ENCODE results near the gene TMEM144.

TMEM144 gene

DNA sequence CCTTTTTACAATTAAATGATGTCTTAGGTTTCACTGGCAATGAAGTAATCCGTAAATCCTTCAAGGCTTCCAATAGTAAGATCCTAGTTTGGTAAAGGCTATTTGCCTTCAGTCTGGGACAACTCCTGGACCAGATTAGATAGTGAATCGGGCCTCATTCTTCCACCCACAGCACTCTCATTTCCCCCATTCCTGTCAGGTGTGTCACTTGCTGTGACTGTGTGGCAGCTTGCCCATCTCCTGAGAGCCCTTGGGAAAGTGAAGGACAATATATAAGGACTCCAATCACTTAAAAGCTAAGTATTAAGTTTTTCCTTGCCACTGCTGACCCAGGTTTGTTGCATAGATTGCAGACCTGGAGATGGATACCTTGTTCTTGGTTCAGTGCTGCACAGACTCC is 34.2 kb upstream of the TMEM144 start:
- H3K36me3 ChIP-seq (ENCODE audit: insufficient read depth, low read length): no peaks in the 10 kb centered on the region
- H3K9me3 ChIP-seq (ENCODE audit: control insufficient read depth, insufficient read depth, low read length): no peaks in the 10 kb centered on the region
- H3K9ac ChIP-seq (ENCODE audit: low read depth, low read length): no peak overlapping the region
- H3K4me1 ChIP-seq (ENCODE audit: insufficient read depth, low read length): peaks cover 7% of the 10 kb centered on the region

DNA sequence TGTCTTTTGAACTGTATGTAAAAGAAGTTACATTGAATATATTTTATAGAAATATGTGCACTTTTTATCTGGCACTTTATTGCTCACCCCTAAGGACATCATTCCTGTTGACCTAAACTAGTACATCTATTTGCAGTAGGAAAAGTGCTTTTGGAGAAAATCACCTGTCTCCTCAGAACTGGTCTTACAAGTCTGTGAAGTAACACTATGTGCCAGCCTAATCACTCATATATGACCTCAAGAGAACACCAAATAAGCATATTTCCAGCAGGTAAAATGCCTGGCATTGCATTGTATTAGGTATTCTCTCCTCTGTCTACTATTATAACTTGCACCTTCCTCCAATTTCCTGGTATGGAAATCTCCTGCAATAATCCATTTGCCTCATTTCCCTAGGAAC is 33.5 kb upstream of the TMEM144 start:
- Histone ChIP-seq H3K9ac (ENCODE audit: low read depth, low read length) (no peak overlapping the region), H3K9me3 (ENCODE audit: control insufficient read depth, insufficient read depth, low read length) (no peaks in the 10 kb centered on the region), H3K4me1 (ENCODE audit: insufficient read depth, low read length) (peaks cover 7% of the 10 kb centered on the region), H3K36me3 (ENCODE audit: insufficient read depth, low read length) (no peaks in the 10 kb centered on the region)

DNA sequence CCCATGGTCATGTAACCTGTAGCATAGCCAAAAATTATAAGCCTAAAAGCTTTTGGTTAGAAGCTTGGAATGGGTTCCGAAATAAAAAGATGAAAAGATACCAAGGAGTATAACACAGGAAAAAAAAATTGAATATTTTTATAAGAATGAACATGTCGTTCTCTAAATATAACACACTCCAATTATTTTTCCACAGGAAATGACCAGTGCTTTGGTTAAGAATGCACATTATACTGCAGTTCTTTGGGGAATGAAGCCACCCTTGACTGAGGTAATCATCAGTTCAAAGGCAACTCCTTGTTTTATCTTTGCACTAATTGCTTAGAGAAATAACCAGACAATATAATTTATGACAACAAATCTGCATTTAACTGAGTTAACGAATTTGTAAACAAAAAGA is 30.8 kb upstream of the TMEM144 start:
- Histone ChIP-seq H3K9me3 (ENCODE audit: control insufficient read depth, insufficient read depth, low read length) (no peaks in the 10 kb centered on the region), H3K4me1 (ENCODE audit: insufficient read depth, low read length) (peaks cover 4% of the 10 kb centered on the region; the same call in 1 of the 2 replicates), H3K36me3 (ENCODE audit: insufficient read depth, low read length) (no peaks in the 10 kb centered on the region), H3K9ac (ENCODE audit: low read depth, low read length) (no peak overlapping the region)

DNA sequence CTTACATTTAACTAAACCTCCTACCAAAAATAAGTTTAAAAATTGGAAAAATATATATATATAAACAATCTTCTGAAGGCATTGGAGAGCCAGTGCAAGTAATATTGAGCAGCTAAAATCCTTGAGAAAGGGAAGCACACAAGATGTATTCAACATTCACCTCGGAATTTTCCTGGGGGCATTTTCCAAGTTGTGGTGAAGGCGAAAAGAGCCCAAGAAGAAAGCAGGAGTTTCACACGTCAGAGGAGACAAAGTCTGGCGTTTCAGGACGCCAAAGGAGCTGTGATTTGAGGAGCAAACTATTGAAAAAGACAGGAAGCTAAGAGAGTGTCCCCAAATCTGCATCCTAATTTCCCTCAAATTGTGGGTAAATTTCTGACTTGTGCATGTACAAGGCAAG is 28.4 kb upstream of the TMEM144 start:
- H3K4me1 ChIP-seq (ENCODE audit: insufficient read depth, low read length): no peaks in the 10 kb centered on the region
- no peaks in the 10 kb centered on the region for H3K36me3 ChIP-seq (ENCODE audit: insufficient read depth, low read length)
- H3K9me3 ChIP-seq (ENCODE audit: control insufficient read depth, insufficient read depth, low read length): no peaks in the 10 kb centered on the region
- no peak overlapping the region for H3K9ac ChIP-seq (ENCODE audit: low read depth, low read length)

DNA sequence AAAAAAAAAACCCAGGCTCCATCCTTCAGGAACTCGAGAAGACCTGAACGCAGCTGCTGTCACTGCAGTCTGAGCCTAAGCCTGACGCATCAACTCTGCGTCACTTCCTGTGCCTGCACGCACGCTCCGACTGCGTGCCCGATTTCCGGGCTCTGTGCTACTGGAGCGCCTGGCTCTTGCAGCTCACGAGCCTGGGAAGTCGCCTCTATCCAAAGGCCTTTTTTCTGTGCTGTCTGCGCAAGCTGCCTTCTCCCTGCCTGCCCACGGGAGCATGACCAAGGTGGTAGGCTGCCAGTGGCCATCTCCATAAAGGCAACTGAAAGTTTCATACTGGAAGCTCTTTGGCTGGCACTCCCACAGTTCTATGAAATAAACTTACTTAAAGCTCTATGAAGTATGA is 27.6 kb upstream of the TMEM144 start:
- Histone ChIP-seq H3K36me3 (ENCODE audit: insufficient read depth, low read length) (no peaks in the 10 kb centered on the region), H3K4me1 (ENCODE audit: insufficient read depth, low read length) (no peaks in the 10 kb centered on the region), H3K9ac (ENCODE audit: low read depth, low read length) (no peak overlapping the region), H3K9me3 (ENCODE audit: control insufficient read depth, insufficient read depth, low read length) (no peaks in the 10 kb centered on the region)

DNA sequence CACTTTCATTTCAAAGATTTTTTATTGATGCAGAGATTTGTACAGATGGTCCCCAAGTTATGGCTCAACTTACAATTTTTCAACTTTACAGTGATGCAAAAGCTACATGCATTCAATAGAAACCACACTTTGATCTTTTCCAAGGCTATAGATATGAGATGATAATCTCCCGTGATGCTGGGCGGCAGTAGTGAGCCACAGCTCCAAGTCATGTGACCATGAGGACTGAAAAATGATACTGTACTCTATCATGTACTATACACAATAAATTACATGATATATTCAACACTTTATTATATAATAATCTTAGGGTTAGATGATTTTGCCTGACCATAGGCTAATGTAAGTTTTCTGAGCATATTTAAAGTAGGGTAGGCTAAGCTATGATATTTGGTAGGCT is 23.5 kb upstream of the TMEM144 start:
- H3K9me3 ChIP-seq (ENCODE audit: control insufficient read depth, insufficient read depth, low read length): no peaks in the 10 kb centered on the region
- no peaks in the 10 kb centered on the region for H3K4me1 ChIP-seq (ENCODE audit: insufficient read depth, low read length)
- H3K9ac ChIP-seq (ENCODE audit: low read depth, low read length): no peak overlapping the region
- no peaks in the 10 kb centered on the region for H3K36me3 ChIP-seq (ENCODE audit: insufficient read depth, low read length)

DNA sequence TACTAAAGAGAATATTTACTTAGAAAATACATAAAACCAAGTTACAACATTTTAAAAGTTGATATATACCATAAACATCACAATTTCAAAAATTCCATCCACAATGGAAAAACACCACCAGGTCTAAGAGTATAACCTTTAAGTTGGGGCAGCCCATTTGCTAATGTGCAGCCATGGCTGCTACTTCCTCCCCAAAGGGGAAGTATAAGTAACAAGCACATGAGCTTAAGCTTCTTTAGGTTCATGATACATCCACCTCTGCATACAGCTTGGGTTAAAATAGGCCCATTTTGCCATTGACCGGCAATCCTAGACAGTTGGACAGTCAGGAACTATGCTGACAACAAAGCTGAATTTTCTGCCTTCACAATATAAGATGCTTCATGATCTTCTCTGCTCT is 20.9 kb upstream of the TMEM144 start:
- Histone ChIP-seq H3K9ac (ENCODE audit: low read depth, low read length) (no peak overlapping the region), H3K9me3 (ENCODE audit: control insufficient read depth, insufficient read depth, low read length) (no peaks in the 10 kb centered on the region), H3K4me1 (ENCODE audit: insufficient read depth, low read length) (no peaks in the 10 kb centered on the region), H3K36me3 (ENCODE audit: insufficient read depth, low read length) (no peaks in the 10 kb centered on the region)

DNA sequence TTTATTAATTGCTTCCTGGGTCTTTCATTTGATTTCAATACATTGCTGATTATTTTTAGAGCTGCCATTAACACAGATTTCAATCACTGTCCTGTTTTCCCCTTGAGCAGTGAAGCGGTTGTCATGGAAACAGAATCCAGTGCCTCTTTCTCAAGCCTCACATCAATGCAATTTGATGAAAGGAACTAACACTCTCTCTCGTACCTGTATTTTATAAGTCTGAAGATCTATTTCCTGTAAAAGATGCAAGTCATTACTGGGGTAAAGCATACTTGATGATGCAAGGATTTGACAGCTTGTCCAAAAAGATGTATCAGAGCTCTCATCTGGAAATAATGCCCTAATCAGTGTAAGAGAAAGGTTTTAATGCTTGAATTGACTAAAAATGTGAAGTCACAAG is 19.6 kb upstream of the TMEM144 start:
- H3K9ac ChIP-seq (ENCODE audit: low read depth, low read length): no peak overlapping the region
- H3K36me3 ChIP-seq (ENCODE audit: insufficient read depth, low read length): no peaks in the 10 kb centered on the region
- H3K4me1 ChIP-seq (ENCODE audit: insufficient read depth, low read length): no peaks in the 10 kb centered on the region
- no peaks in the 10 kb centered on the region for H3K9me3 ChIP-seq (ENCODE audit: control insufficient read depth, insufficient read depth, low read length)

DNA sequence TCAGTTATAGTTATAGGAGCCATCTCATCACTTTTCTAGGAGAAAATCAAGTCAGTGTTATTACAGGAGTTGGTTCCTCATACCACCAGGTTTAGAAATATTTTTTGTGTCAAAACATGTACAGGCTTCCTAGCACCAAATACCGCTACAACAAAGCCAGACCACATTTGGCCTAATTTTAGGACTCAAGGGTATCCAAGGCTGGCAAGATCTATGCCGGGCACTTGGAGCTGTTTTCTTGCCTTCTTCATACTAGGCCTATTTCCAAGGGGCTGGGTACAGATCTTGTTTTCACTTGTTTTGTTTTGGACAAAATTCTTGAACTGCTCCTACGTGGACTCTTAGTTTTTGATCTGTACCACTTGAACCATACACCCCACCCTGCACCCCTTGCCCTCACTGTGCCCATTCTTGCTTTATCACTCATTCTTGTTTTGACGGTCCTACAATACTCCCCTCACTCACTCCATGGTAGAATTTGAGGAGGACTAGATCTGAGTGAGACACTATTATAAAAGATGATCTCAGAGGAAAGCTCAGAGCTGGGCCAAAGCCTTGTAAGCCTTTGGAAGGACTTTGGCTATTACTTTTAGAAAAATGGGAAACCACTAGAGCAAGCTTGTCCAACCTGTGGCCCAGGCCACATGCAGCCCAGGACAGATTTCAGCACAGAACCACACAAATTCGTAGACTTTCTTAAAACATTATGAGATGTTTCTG is 17.7 kb upstream of the TMEM144 start:
- Histone ChIP-seq H3K4me1 (ENCODE audit: insufficient read depth, low read length) (no peaks in the 10 kb centered on the region), H3K36me3 (ENCODE audit: insufficient read depth, low read length) (no peaks in the 10 kb centered on the region), H3K9me3 (ENCODE audit: control insufficient read depth, insufficient read depth, low read length) (no peaks in the 10 kb centered on the region), H3K9ac (ENCODE audit: low read depth, low read length) (no peak overlapping the region)

DNA sequence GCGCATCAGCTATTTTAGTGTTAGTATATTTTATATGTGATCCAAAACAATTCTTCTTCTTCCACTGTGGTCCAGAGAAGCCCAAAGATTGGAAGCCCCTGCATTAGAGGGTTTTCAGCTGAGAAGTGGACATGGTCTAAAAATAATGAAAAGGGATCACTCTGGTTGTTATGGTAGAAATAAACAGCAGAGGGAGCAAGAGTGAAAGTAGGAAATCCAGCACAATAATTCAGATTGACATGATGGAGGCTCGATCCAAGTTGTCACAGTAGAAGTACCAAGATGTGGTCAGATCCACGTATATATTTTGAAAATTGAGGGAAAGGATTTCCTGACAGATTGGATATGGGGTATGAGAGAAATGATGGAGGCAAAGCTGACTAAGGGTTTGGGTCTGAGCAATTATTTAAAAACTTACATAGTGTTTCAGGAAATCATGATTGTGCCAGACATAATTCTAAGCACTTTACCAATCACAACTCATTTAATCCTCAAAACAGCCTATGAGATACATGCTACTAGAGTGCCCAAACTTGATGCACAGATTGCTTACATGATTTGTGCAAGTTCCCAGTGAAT is 17.0 kb upstream of the TMEM144 start:
- no peaks in the 10 kb centered on the region for H3K36me3 ChIP-seq (ENCODE audit: insufficient read depth, low read length)
- no peaks in the 10 kb centered on the region for H3K4me1 ChIP-seq (ENCODE audit: insufficient read depth, low read length)

DNA sequence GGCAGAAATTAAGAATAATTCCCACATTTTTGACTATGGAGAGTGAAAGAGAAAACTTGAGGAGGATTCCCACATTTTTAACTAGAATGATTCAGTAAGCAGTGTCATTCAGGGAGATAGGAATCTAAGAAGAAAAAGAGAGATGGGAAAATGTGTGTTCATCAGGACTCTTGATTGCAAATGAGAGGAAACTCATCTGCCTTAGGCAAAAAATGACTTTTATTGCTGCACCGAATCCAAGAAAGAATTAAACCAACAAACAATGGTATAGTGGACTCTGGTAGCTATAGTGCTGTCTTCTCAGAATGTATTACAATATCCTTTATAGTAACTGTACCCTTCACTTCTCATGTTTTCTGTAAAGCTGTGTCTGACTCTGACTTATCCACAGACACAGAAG is 15.0 kb upstream of the TMEM144 start:
- Histone ChIP-seq H3K9me3 (ENCODE audit: control insufficient read depth, insufficient read depth, low read length) (no peaks in the 10 kb centered on the region), H3K9ac (ENCODE audit: low read depth, low read length) (no peak overlapping the region), H3K36me3 (ENCODE audit: insufficient read depth, low read length) (no peaks in the 10 kb centered on the region), H3K4me1 (ENCODE audit: insufficient read depth, low read length) (no peaks in the 10 kb centered on the region)

More for the DNA sequence above, 17.0 kb upstream of the TMEM144 start:
- no peak overlapping the region for H3K9ac ChIP-seq (ENCODE audit: low read depth, low read length)
- no peaks in the 10 kb centered on the region for H3K9me3 ChIP-seq (ENCODE audit: control insufficient read depth, insufficient read depth, low read length)

DNA sequence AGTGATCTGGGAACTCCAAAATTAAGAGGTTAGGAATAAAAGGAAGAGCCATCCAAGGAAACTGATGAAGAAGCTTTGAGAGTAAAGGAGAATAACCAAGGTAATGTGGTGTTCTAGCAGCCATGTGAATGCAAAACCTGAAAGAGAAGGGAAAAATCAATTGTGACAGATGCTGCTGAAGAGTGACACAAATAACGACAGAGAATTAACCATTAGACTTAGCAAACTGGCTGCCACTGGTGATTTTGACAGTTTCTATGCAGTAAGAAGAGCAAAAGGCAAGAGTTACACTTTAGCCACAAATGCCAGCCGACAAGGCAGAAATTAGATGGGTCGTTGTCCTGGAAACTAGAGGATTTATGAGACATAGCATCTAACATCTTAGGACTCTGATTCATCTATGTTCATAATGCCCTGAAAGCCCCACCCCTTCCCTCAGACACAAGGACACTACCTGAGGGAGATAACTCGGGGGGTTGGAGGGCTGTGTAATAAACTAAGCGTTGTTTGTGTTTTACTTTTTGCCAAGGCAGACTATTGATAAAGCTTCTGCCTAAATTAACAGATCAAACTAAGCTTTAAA is 13.0 kb upstream of the TMEM144 start:
- no peaks in the 10 kb centered on the region for H3K4me1 ChIP-seq (ENCODE audit: insufficient read depth, low read length)
- no peak overlapping the region for H3K9ac ChIP-seq (ENCODE audit: low read depth, low read length)
- H3K36me3 ChIP-seq (ENCODE audit: insufficient read depth, low read length): no peaks in the 10 kb centered on the region
- H3K9me3 ChIP-seq (ENCODE audit: control insufficient read depth, insufficient read depth, low read length): no peaks in the 10 kb centered on the region

DNA sequence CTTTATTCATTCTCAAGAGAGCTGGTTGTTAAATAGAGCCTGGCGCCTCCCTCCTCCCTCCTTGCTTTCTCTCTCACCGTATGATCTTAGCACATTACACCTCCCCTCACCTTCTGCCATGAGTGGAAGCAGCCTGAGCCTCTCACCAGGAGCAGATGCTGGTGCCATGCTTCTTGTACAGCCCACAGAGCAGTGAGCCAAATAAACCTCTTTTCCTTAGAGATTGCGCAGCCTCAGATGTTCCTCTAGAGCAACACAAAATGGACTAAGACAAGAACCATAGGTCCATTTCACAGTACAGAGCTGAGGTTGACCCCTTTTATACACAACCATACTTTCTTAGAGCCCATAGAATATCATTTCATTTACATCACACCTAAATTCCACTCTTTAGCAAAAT is 10.1 kb upstream of the TMEM144 start:
- no peak overlapping the region for H3K9ac ChIP-seq (ENCODE audit: low read depth, low read length)
- no peaks in the 10 kb centered on the region for H3K4me1 ChIP-seq (ENCODE audit: insufficient read depth, low read length)
- no peaks in the 10 kb centered on the region for H3K9me3 ChIP-seq (ENCODE audit: control insufficient read depth, insufficient read depth, low read length)
- H3K36me3 ChIP-seq (ENCODE audit: insufficient read depth, low read length): no peaks in the 10 kb centered on the region

DNA sequence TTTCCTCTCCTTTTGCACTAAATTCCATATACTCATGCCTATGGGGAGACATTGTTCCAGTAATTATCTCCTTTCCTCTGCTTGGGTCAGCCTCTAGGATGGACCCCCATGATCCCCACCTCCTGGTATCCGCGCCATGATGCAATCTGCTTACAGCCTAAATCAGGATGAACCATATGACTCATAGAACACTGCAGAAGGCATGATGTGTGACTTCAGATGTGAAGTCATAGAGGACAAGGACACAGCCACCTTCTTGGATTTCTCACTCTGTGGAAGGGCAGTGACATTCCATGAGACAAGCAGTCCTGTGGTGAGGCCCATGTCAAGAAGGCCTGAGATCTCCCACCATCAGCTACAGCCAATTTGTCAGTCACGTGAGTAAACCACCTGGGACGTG is 9.0 kb upstream of the TMEM144 start:
- Histone ChIP-seq H3K9me3 (ENCODE audit: control insufficient read depth, insufficient read depth, low read length) (no peaks in the 10 kb centered on the region), H3K36me3 (ENCODE audit: insufficient read depth, low read length) (no peaks in the 10 kb centered on the region), H3K9ac (ENCODE audit: low read depth, low read length) (no peak overlapping the region), H3K4me1 (ENCODE audit: insufficient read depth, low read length) (no peaks in the 10 kb centered on the region)

DNA sequence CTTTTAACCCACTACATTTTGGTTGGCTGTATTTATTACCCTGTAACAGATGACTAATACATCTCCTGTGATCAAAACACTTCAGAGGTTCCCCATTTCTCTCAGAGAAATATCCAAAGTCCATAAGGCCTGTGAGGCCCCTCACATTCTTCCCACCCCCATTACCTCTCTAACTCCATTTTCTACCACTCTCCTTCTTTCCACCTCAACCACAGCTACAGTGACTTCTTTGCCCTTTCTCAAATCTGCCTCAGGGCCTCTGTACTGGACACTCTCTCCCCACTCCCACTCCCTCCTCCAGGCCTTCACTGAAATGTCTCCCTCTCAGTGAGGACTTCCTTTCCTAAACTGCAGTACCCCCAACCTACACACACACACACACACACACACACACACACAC is 8.4 kb upstream of the TMEM144 start:
- no peaks in the 10 kb centered on the region for H3K9me3 ChIP-seq (ENCODE audit: control insufficient read depth, insufficient read depth, low read length)
- H3K9ac ChIP-seq (ENCODE audit: low read depth, low read length): no peak overlapping the region

More for the DNA sequence above, 8.4 kb upstream of the TMEM144 start:
- Histone ChIP-seq H3K36me3 (ENCODE audit: insufficient read depth, low read length) (no peaks in the 10 kb centered on the region), H3K4me1 (ENCODE audit: insufficient read depth, low read length) (no peaks in the 10 kb centered on the region)
